ENCODE data around the gene B4GALNT3.

Gene B4GALNT3

GRCh38 chr12:601976-602699 is 142.4 kb downstream of the B4GALNT3 start:
- no peak for DNase-seq

- DNase-seq, result no peak
Measured at GRCh38 chr12:602700-603068, 142.9 kb downstream of the B4GALNT3 start.

- DNase-seq, result no peak
Measured at GRCh38 chr12:604956-605355, 145.2 kb downstream of the B4GALNT3 start.

GRCh38 chr12:607541-608001 is 147.8 kb downstream of the B4GALNT3 start:
- no peak for DNase-seq

- DNase-seq, result no peak
Measured at GRCh38 chr12:608413-608812, 148.7 kb downstream of the B4GALNT3 start.

- no peak for DNase-seq
Measured at GRCh38 chr12:608921-609320, 149.2 kb downstream of the B4GALNT3 start.

- no peak for DNase-seq
Measured at GRCh38 chr12:611721-612120, 152.0 kb downstream of the B4GALNT3 start.

- DNase-seq, result no peak
Measured at GRCh38 chr12:612293-612692, 152.6 kb downstream of the B4GALNT3 start.

GRCh38 chr12:612886-613285 is 153.1 kb downstream of the B4GALNT3 start:
- DNase-seq, result no peak

Measured in stimulated activated CD4-positive, alpha-beta T cell treated with anti-CD3 and anti-CD28 coated beads, Interleukin-4, amount 100 ng/mL, for 24 hours (primary cell).